GM12891 (cell line): ENCODE results near the gene STX17.

Experiments
- DNase-seq: peaks from one replicate; pipeline ENCODE4 v3.0.0; 2011; ENCODE audit warnings: low spot score; ENCODE audit not compliant: insufficient read length
- FAIRE-seq: peaks from 2 replicates; lab custom pipeline; 2011; peaks lifted over from hg19 to GRCh38; lab: Jason Lieb, UNC
- PAX5 ChIP-seq: IDR thresholded peaks from 2 replicates; pipeline ENCODE4 v1.6.1; 2011; ENCODE audit warnings: low read length, moderate library complexity, mild to moderate bottlenecking; ENCODE audit not compliant: insufficient read depth, severe bottlenecking
- POLR2A ChIP-seq: IDR thresholded peaks from 2 replicates; pipeline ENCODE4 v1.6.1; 2011; ENCODE audit warnings: low read depth, low read length, control low read depth
- POLR2AphosphoS5 ChIP-seq: IDR thresholded peaks from 2 replicates; pipeline ENCODE4 v1.6.1; 2011; ENCODE audit warnings: low read depth, low read length, control low read depth
- POU2F2 ChIP-seq: IDR thresholded peaks from 2 replicates; pipeline ENCODE4 v1.6.1; 2011; ENCODE audit warnings: low read depth, mild to moderate bottlenecking, control low read depth, low read length, moderate library complexity
- SPI1 ChIP-seq: IDR thresholded peaks from 2 replicates; pipeline ENCODE4 v1.6.1; 2011; ENCODE audit warnings: low read depth, low read length, control low read depth
- TAF1 ChIP-seq: IDR thresholded peaks from 2 replicates; pipeline ENCODE4 v1.6.1; 2011; ENCODE audit warnings: low read depth, low read length, control low read depth

The STX17 gene

GRCh38 chr9:99962680-99963261 is 56.3 kb downstream of the STX17 start:
- TF ChIP-seq POLR2A (no peak), TAF1 (no peak), POLR2AphosphoS5 (no peak), PAX5 (no peak), POU2F2 (no peak), SPI1 (no peak)
- FAIRE-seq = no peak
- no peak for DNase-seq

DNA sequence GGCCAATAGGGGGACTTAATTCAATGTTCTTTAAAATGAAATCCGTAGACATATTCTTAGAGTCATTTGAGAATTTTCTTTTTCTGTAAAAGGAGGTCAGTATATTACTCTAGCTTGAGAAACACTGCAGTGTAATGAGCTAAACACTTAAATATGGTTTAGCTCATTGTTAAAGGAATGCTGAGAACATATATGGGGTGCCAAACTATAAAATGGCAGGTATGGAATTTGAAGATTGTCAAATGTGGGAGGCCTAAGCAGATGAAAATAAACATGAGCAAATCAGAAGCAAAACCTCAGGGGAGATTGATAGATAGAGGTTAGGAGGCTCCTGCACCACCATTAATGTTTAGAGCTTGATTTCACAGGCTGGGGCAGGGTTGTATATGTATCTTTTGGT is 57.9 kb downstream of the STX17 start:
- TF ChIP-seq POU2F2 (no peak), TAF1 (no peak), POLR2AphosphoS5 (no peak)
- FAIRE-seq (no peak), DNase-seq (no peak)

GRCh38 chr9:99966001-99966400 is 59.5 kb downstream of the STX17 start:
- DNase-seq (no peak), FAIRE-seq (no peak)
- no peak for TF ChIP-seq POLR2A
- no peak for TF ChIP-seq POU2F2
- no peak for TF ChIP-seq POLR2AphosphoS5
- TF ChIP-seq SPI1 = no peak
- no peak for TF ChIP-seq PAX5
- no peak for TF ChIP-seq TAF1

- TF ChIP-seq SPI1 (no peak), POLR2AphosphoS5 (no peak), POU2F2 (no peak), POLR2A (no peak), PAX5 (no peak), TAF1 (no peak)
- DNase-seq = no peak
- no peak for FAIRE-seq
Measured at GRCh38 chr9:99966716-99967115, 60.3 kb downstream of the STX17 start.

- DNase-seq (no peak), FAIRE-seq (no peak)
- TF ChIP-seq POU2F2 (no peak), SPI1 (no peak)
Measured at GRCh38 chr9:99967457-99967856, 61.0 kb downstream of the STX17 start.

DNA sequence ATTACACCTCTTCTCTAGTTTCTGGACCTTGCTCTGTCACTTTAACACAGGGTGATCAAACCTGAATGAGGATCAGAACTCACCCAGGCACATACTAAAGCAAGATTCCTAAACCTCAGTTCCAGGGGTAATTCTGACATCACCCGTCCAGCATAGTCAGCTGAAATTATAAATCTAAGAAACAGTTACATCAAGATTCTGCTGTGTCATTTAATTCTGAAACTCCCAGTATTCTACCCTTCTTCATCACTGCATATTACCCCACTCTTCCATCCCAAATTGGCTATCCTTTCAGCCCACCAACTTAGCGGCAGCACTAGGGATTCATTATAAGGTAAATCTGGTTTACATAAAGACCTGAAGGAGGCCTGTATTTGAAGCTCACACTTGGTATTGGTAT is 64.0 kb downstream of the STX17 start:
- TF ChIP-seq PAX5 (no peak), TAF1 (no peak), POU2F2 (no peak), POLR2AphosphoS5 (no peak), SPI1 (no peak)
- FAIRE-seq (no peak), DNase-seq (no peak)

GRCh38 chr9:99971410-99971809 is 65.0 kb downstream of the STX17 start:
- DNase-seq = no peak
- TF ChIP-seq SPI1 = no peak
- no peak for TF ChIP-seq TAF1
- no peak for TF ChIP-seq POLR2AphosphoS5
- no peak for TF ChIP-seq POLR2A
- no peak for TF ChIP-seq PAX5
- no peak for TF ChIP-seq POU2F2
- no peak for FAIRE-seq

DNA sequence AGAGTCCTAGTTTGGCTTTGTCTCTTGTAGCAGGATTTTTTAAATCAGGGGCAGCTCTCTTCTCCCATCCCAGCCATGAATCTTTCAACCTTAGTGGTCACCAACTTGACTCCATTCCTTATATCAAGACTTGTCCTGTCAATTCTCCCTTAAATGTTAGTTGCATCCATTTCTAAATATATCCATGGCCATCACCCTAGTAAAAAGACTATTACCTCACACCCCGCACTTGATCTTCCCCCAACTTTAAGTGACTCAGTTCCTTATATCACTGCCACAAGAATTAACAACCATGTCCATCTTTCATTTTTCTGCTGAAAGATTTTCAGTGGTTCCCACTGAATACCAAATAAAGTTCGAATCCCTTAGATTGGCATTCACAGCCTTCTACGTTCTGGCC is 67.0 kb downstream of the STX17 start:
- DNase-seq = no peak
- no peak for FAIRE-seq

GRCh38 chr9:99977033-99977792 is 70.8 kb downstream of the STX17 start:
- TF ChIP-seq PAX5 = no peak
- TF ChIP-seq POU2F2 = no peak
- no peak for TF ChIP-seq TAF1
- no peak for TF ChIP-seq POLR2AphosphoS5
- no peak for TF ChIP-seq POLR2A
- no peak for TF ChIP-seq SPI1
- FAIRE-seq = no peak
- DNase-seq = no peak

More for the DNA sequence above, 67.0 kb downstream of the STX17 start:
- TF ChIP-seq TAF1 = no peak
- no peak for TF ChIP-seq POU2F2
- TF ChIP-seq PAX5 = no peak
- no peak for TF ChIP-seq POLR2A
- TF ChIP-seq POLR2AphosphoS5 = no peak
- TF ChIP-seq SPI1 = no peak

GRCh38 chr9:99978221-99978620 is 71.8 kb downstream of the STX17 start:
- TF ChIP-seq POLR2A (no peak), POLR2AphosphoS5 (no peak), POU2F2 (no peak), TAF1 (no peak), PAX5 (no peak), SPI1 (no peak)
- FAIRE-seq = no peak

More at GRCh38 chr9:99978221-99978620, 71.8 kb downstream of the STX17 start:
- DNase-seq = no peak
